SJSA1 (cell line): Measurements from ENCODE around the gene UBIAD1. TPM values are rescaled to one million over a fixed set of nuclear protein-coding genes. Genes with fewer than 3 reads are reported as not detected.
A peak's percentile ranks its signal among the peaks of the same experiment; 100 is the strongest.

Experiments used
- DNase-seq, 2 experiments: peaks; one replicate each; pipeline ENCODE4 v3.0.0-alpha.2; 2015 to 2020; ENCODE audit warnings: low spot score in 2 of 2, low read depth in 1 of 2
- H3K27ac ChIP-seq: fragments of 250-450 bp; sonication (Bioruptor Pico); 2 replicates; pipeline ENCODE4 v1.5.1; 2020; ENCODE audit warnings: mild to moderate bottlenecking, moderate library complexity
- H3K27me3 ChIP-seq: fragments of 250-450 bp; sonication (Bioruptor Pico); replicated peaks from 2 replicates; pipeline ENCODE4 v1.5.1; 2020; ENCODE audit warnings: mild to moderate bottlenecking, moderate library complexity
- H3K36me3 ChIP-seq: fragments of 250-450 bp; sonication (Bioruptor Pico); 2 replicates; pipeline ENCODE4 v1.5.1; 2020; ENCODE audit warnings: mild to moderate bottlenecking
- H3K4me1 ChIP-seq: fragments of 250-450 bp; sonication (Bioruptor Pico); replicated peaks from 2 replicates; pipeline ENCODE4 v1.6.1; 2021; ENCODE audit warnings: mild to moderate bottlenecking
- H3K4me3 ChIP-seq: fragments of 250-450 bp; sonication (Bioruptor Pico); 2 replicates; pipeline ENCODE4 v1.5.1; 2020; ENCODE audit warnings: mild to moderate bottlenecking
- H3K9me3 ChIP-seq: fragments of 250-450 bp; sonication (Bioruptor Pico); replicated peaks from 2 replicates; pipeline ENCODE4 v1.5.1; 2020; ENCODE audit warnings: mild to moderate bottlenecking
- total RNA-seq: library from RNA; depleted of rRNA; stranded (reverse); fragments of >200 nt; shearing (Covaris generic); gene quantifications from 2 replicates; pipeline ENCODE4 v1.2.3, GENCODE V29; 2014; rRNA removed

UBIAD1 gene
- total RNA-seq, result 8.2 and 12.3 TPM in 2 replicates

- peak within 1 kb of the TSS; percentile 63 for H3K27ac ChIP-seq
- H3K4me3 ChIP-seq, result peak within 1 kb of the TSS; percentile 85
- H3K9me3 ChIP-seq, result no peaks in the 10 kb centered on the region
- peak; percentile 86 to 95 for DNase-seq
- H3K36me3 ChIP-seq, result peaks cover 11% of the 10 kb centered on the region
- peaks cover 16% of the 10 kb centered on the region for H3K4me1 ChIP-seq
- no peaks in the 10 kb centered on the region for H3K27me3 ChIP-seq
Measured at GRCh38 chr1:11272832-11273594, at the start of gene UBIAD1. Gene UBIAD1 (plus strand): TSS chr1:11273198. CDS start chr1:11273532, 334 bp downstream.

GRCh38 chr1:11227106-11228077 lies 45.6 kb upstream of the UBIAD1 start:
- Histone ChIP-seq H3K27me3 (no peaks in the 10 kb centered on the region), H3K36me3 (peaks cover 70% of the 10 kb centered on the region), H3K9me3 (no peaks in the 10 kb centered on the region), H3K27ac (no peak overlapping the region), H3K4me1 (no peaks in the 10 kb centered on the region), H3K4me3 (no peak overlapping the region)
- no peak for DNase-seq

GRCh38 chr1:11229203-11229602 lies 43.8 kb upstream of the UBIAD1 start:
- peaks cover 81% of the 10 kb centered on the region for H3K36me3 ChIP-seq
- no peaks in the 10 kb centered on the region for H3K4me1 ChIP-seq
- no peak overlapping the region for H3K27ac ChIP-seq

GRCh38 chr1:11233208-11233607 lies 39.8 kb upstream of the UBIAD1 start:
- H3K9me3 ChIP-seq, result no peaks in the 10 kb centered on the region
- H3K27me3 ChIP-seq, result no peaks in the 10 kb centered on the region
- no peaks in the 10 kb centered on the region for H3K4me1 ChIP-seq
- H3K4me3 ChIP-seq, result no peak overlapping the region
- H3K27ac ChIP-seq, result no peak overlapping the region
- H3K36me3 ChIP-seq, result peaks cover 92% of the 10 kb centered on the region
- no peak for DNase-seq

More at GRCh38 chr1:11229203-11229602, 43.8 kb upstream of the UBIAD1 start:
- Histone ChIP-seq H3K27me3 (no peaks in the 10 kb centered on the region), H3K9me3 (no peaks in the 10 kb centered on the region), H3K4me3 (no peak overlapping the region)
- DNase-seq, result no peak

GRCh38 chr1:11237356-11237755 lies 35.6 kb upstream of the UBIAD1 start:
- H3K36me3 ChIP-seq, result peaks cover 89% of the 10 kb centered on the region

GRCh38 chr1:11238311-11238710 lies 34.7 kb upstream of the UBIAD1 start:
- peaks cover 89% of the 10 kb centered on the region for H3K36me3 ChIP-seq
- no peak for DNase-seq
- H3K4me1 ChIP-seq, result no peaks in the 10 kb centered on the region
- no peak overlapping the region for H3K4me3 ChIP-seq
- no peaks in the 10 kb centered on the region for H3K27me3 ChIP-seq
- H3K9me3 ChIP-seq, result no peaks in the 10 kb centered on the region
- H3K27ac ChIP-seq, result no peak overlapping the region

More at GRCh38 chr1:11237356-11237755, 35.6 kb upstream of the UBIAD1 start:
- Histone ChIP-seq H3K4me3 (no peak overlapping the region), H3K27ac (no peak overlapping the region), H3K27me3 (no peaks in the 10 kb centered on the region), H3K4me1 (no peaks in the 10 kb centered on the region), H3K9me3 (no peaks in the 10 kb centered on the region)
- no peak for DNase-seq

- H3K27me3 ChIP-seq, result no peaks in the 10 kb centered on the region
- DNase-seq, result no peak
- peaks cover 70% of the 10 kb centered on the region for H3K36me3 ChIP-seq
- H3K4me3 ChIP-seq, result no peak overlapping the region
- no peaks in the 10 kb centered on the region for H3K4me1 ChIP-seq
- no peak overlapping the region for H3K27ac ChIP-seq
- H3K9me3 ChIP-seq, result no peaks in the 10 kb centered on the region
Measured at GRCh38 chr1:11245248-11245647, 27.8 kb upstream of the UBIAD1 start.

- no peak overlapping the region for H3K4me3 ChIP-seq
- DNase-seq, result no peak
Measured at GRCh38 chr1:11245904-11246719, 26.9 kb upstream of the UBIAD1 start.

GRCh38 chr1:11248169-11248568 lies 24.8 kb upstream of the UBIAD1 start:
- DNase-seq, result no peak

More at GRCh38 chr1:11245904-11246719, 26.9 kb upstream of the UBIAD1 start:
- Histone ChIP-seq H3K27me3 (no peaks in the 10 kb centered on the region), H3K36me3 (peaks cover 68% of the 10 kb centered on the region), H3K27ac (no peak overlapping the region), H3K9me3 (no peaks in the 10 kb centered on the region), H3K4me1 (no peaks in the 10 kb centered on the region)

GRCh38 chr1:11252538-11252937 lies 20.5 kb upstream of the UBIAD1 start:
- Histone ChIP-seq H3K4me1 (no peaks in the 10 kb centered on the region), H3K9me3 (no peaks in the 10 kb centered on the region), H3K36me3 (peaks cover 71% of the 10 kb centered on the region), H3K27ac (no peak overlapping the region), H3K27me3 (no peaks in the 10 kb centered on the region), H3K4me3 (no peak overlapping the region)
- DNase-seq, result no peak

More at GRCh38 chr1:11248169-11248568, 24.8 kb upstream of the UBIAD1 start:
- H3K4me1 ChIP-seq, result no peaks in the 10 kb centered on the region
- no peak overlapping the region for H3K4me3 ChIP-seq
- no peak overlapping the region for H3K27ac ChIP-seq
- H3K27me3 ChIP-seq, result no peaks in the 10 kb centered on the region
- H3K9me3 ChIP-seq, result no peaks in the 10 kb centered on the region
- H3K36me3 ChIP-seq, result peaks cover 66% of the 10 kb centered on the region

GRCh38 chr1:11253226-11253625 lies 19.8 kb upstream of the UBIAD1 start:
- H3K27me3 ChIP-seq, result no peaks in the 10 kb centered on the region
- no peak overlapping the region for H3K4me3 ChIP-seq
- DNase-seq, result no peak
- H3K9me3 ChIP-seq, result no peaks in the 10 kb centered on the region
- H3K36me3 ChIP-seq, result peaks cover 71% of the 10 kb centered on the region
- H3K4me1 ChIP-seq, result no peaks in the 10 kb centered on the region
- H3K27ac ChIP-seq, result no peak overlapping the region

- DNase-seq, result no peak
- peaks cover 82% of the 10 kb centered on the region for H3K36me3 ChIP-seq
- no peaks in the 10 kb centered on the region for H3K27me3 ChIP-seq
- no peak overlapping the region for H3K27ac ChIP-seq
- no peak overlapping the region for H3K4me3 ChIP-seq
- H3K4me1 ChIP-seq, result peaks cover 2% of the 10 kb centered on the region; the same call in 1 of the 2 replicates
- H3K9me3 ChIP-seq, result no peaks in the 10 kb centered on the region
Measured at GRCh38 chr1:11256299-11256698, 16.7 kb upstream of the UBIAD1 start.
